H1 (cell line): Measurements from ENCODE around the gene ARNT2. TPM values are rescaled to one million over a fixed set of nuclear protein-coding genes. Genes with fewer than 3 reads are reported as not detected.

ENCODE experiments used
- CTCF ChIA-PET: fragments of 300-600 bp; sonication (Branson Sonifier 250); formaldehyde crosslinking; loops from one replicate; lab custom pipeline; 2021; ENCODE audit not compliant: partially characterized antibody; lab: Charles Lee
- POLR2A ChIA-PET: fragments of 300-600 bp; sonication (Branson Sonifier 250); formaldehyde crosslinking; loops from one replicate; lab custom pipeline; 2021; ENCODE audit warnings: inconsistent platforms; ENCODE audit not compliant: partially characterized antibody; lab: Charles Lee
- DNase-seq, 2 experiments: peaks; one replicate each; pipeline versions ENCODE4 v3.0.0 to v3.0.0-alpha.2; 2010 to 2022; ENCODE audit warnings: low spot score in 2 of 2, low read depth in 1 of 2, mixed read lengths in 1 of 2
- FAIRE-seq: peaks from 2 replicates; lab custom pipeline; 2011; peaks lifted over from hg19 to GRCh38; lab: Jason Lieb, UNC
- H2AFZ ChIP-seq: 2 replicates; pipeline ENCODE4 v1.8.1; 2012; ENCODE audit warnings: low read length, inconsistent platforms
- H2AK5ac ChIP-seq: 2 replicates; pipeline ENCODE4 v1.6.1; 2013; ENCODE audit warnings: low read depth, low read length
- H2BK120ac ChIP-seq: replicated peaks from 2 replicates; pipeline ENCODE3; 2013; ENCODE audit warnings: low read depth, low read length, inconsistent platforms
- H2BK12ac ChIP-seq: 2 replicates; pipeline ENCODE4 v1.6.1; 2013; ENCODE audit warnings: low read depth, low read length
- H2BK15ac ChIP-seq: 2 replicates; pipeline ENCODE4 v1.6.1; 2013; ENCODE audit warnings: low read length
- H2BK20ac ChIP-seq: 2 replicates; pipeline ENCODE4 v1.6.1; 2013; ENCODE audit warnings: low read length
- H2BK5ac ChIP-seq: 2 replicates; pipeline ENCODE4 v1.6.1; 2013; ENCODE audit warnings: low read depth, low read length
- H3K14ac ChIP-seq: 2 replicates; pipeline ENCODE4 v1.6.1; 2013; ENCODE audit warnings: inconsistent platforms; ENCODE audit not compliant: insufficient read length
- H3K18ac ChIP-seq: 2 replicates; pipeline ENCODE4 v1.6.1; 2013; ENCODE audit warnings: low read length; ENCODE audit errors: extremely low read depth
- H3K23ac ChIP-seq: 2 replicates; pipeline ENCODE4 v1.6.1; 2013; ENCODE audit warnings: inconsistent platforms; ENCODE audit not compliant: insufficient read length
- H3K23me2 ChIP-seq: 2 replicates; pipeline ENCODE4 v1.6.1; 2013; ENCODE audit warnings: low read depth, low read length
- H3K27ac ChIP-seq: 2 replicates; pipeline ENCODE4 v1.6.1; 2011; ENCODE audit warnings: low read depth, low read length, inconsistent platforms
- H3K27me3 ChIP-seq, 4 experiments: replicated peaks in 1 of 4; 1 replicate in 1 of 4; 2 replicates in 3 of 4; pipeline versions ENCODE4 v1.6.1 to v1.8.1; 2011 to 2013; ENCODE audit warnings: low read length in 3 of 4, mild to moderate bottlenecking in 3 of 4, inconsistent platforms in 2 of 4, mixed read lengths in 2 of 4, moderate library complexity in 1 of 4; ENCODE audit not compliant: control insufficient read depth in 3 of 4, insufficient read depth in 3 of 4; ENCODE audit errors: extremely low read depth in 1 of 4
- H3K36me3 ChIP-seq, 4 experiments: 2 replicates each; pipeline versions ENCODE4 v1.6.1 to v1.8.1; 2011 to 2013; ENCODE audit warnings: mild to moderate bottlenecking in 4 of 4, low read length in 3 of 4, moderate library complexity in 2 of 4, control low read depth in 1 of 4, inconsistent platforms in 1 of 4; ENCODE audit not compliant: insufficient read depth in 4 of 4, control insufficient read depth in 2 of 4
- H3K4ac ChIP-seq: replicated peaks from 2 replicates; pipeline ENCODE3; 2013; ENCODE audit warnings: low read length, low read depth, mixed read lengths, inconsistent platforms; ENCODE audit not compliant: insufficient read length
- H3K4me1 ChIP-seq, 4 experiments: replicated peaks in 1 of 4; 1 replicate in 1 of 4; 2 replicates in 3 of 4; pipeline versions ENCODE4 v1.6.1 to v1.8.1; 2011 to 2013; ENCODE audit warnings: low read length in 3 of 4, inconsistent platforms in 2 of 4, mixed read lengths in 1 of 4; ENCODE audit not compliant: insufficient read depth in 4 of 4, control insufficient read depth in 3 of 4
- H3K4me2 ChIP-seq, 2 experiments: 2 replicates each; pipeline versions ENCODE4 v1.6.1 to v1.8.1; 2011 to 2013; ENCODE audit warnings: low read depth in 2 of 2, low read length in 2 of 2, control low read depth in 1 of 2, inconsistent platforms in 1 of 2, mild to moderate bottlenecking in 1 of 2; ENCODE audit not compliant: insufficient read depth in 1 of 2
- H3K4me3 ChIP-seq, 4 experiments: fragments of 200-600, 300-600 bp in 1 of 4; sonication (generic), shearing (Covaris generic), sonication (Bioruptor Twin) in 1 of 4; 2 replicates each; pipeline versions ENCODE4 v1.5.1 to v1.8.1; 2011 to 2016; ENCODE audit warnings: low read length in 4 of 4, low read depth in 3 of 4, control low read depth in 2 of 4, inconsistent platforms in 2 of 4, mild to moderate bottlenecking in 2 of 4, mixed read lengths in 1 of 4, moderate library complexity in 1 of 4; ENCODE audit not compliant: insufficient read depth in 2 of 4; ENCODE audit errors: extremely low read depth in 1 of 4
- H3K56ac ChIP-seq: replicated peaks from 2 replicates; pipeline ENCODE3; 2013; ENCODE audit warnings: low read depth, mild to moderate bottlenecking, mixed read lengths, low read length, inconsistent platforms; ENCODE audit not compliant: insufficient read length
- H3K79me1 ChIP-seq: 2 replicates; pipeline ENCODE4 v1.6.1; 2013; ENCODE audit warnings: low read depth, low read length, control low read depth
- H3K79me2 ChIP-seq, 2 experiments: 2 replicates each; pipeline versions ENCODE4 v1.6.1 to v1.8.1; 2012 to 2013; ENCODE audit warnings: low read length in 2 of 2, mild to moderate bottlenecking in 2 of 2, inconsistent platforms in 1 of 2; ENCODE audit not compliant: insufficient read depth in 2 of 2, control insufficient read depth in 1 of 2
- H3K9ac ChIP-seq, 4 experiments: replicated peaks in 1 of 4; 1 replicate in 1 of 4; 2 replicates in 3 of 4; pipeline versions ENCODE4 v1.6.1 to v1.8.1; 2011 to 2013; ENCODE audit warnings: low read depth in 3 of 4, low read length in 3 of 4, control low read depth in 2 of 4, mild to moderate bottlenecking in 2 of 4, moderate library complexity in 2 of 4, inconsistent platforms in 1 of 4; ENCODE audit errors: extremely low read depth in 1 of 4
- H3K9me3 ChIP-seq, 2 experiments: 2 replicates each; pipeline versions ENCODE4 v1.6.1 to v1.8.1; 2012 to 2013; ENCODE audit warnings: mild to moderate bottlenecking in 2 of 2, moderate library complexity in 2 of 2, control low read depth in 1 of 2, inconsistent platforms in 1 of 2, low read depth in 1 of 2, low read length in 1 of 2, mixed read lengths in 1 of 2; ENCODE audit not compliant: insufficient read depth in 2 of 2
- H4K20me1 ChIP-seq, 2 experiments: replicated peaks in 1 of 2; 2 replicates each; pipeline versions ENCODE3 to v1.8.1; 2011 to 2013; ENCODE audit warnings: inconsistent platforms in 2 of 2, low read length in 2 of 2, mild to moderate bottlenecking in 1 of 2; ENCODE audit not compliant: insufficient read depth in 2 of 2, control insufficient read depth in 1 of 2
- H4K5ac ChIP-seq: 2 replicates; pipeline ENCODE4 v1.6.1; 2013; ENCODE audit warnings: low read length, low read depth, mixed read lengths, inconsistent platforms; ENCODE audit not compliant: insufficient read length
- H4K8ac ChIP-seq: 2 replicates; pipeline ENCODE4 v1.8.0; 2013; ENCODE audit warnings: mild to moderate bottlenecking, moderate library complexity, low read length, inconsistent platforms; ENCODE audit not compliant: insufficient read depth; ENCODE audit errors: extremely low read depth
- H4K91ac ChIP-seq: replicated peaks from 2 replicates; pipeline ENCODE3; 2013; ENCODE audit warnings: low read length, mixed read lengths, inconsistent platforms; ENCODE audit not compliant: insufficient read length
- SP2 ChIP-seq: IDR thresholded peaks from 2 replicates; pipeline ENCODE4 v1.6.1; 2012; ENCODE audit warnings: mild to moderate bottlenecking, low read length, inconsistent platforms
- TAF1 ChIP-seq: IDR thresholded peaks from 2 replicates; pipeline ENCODE4 v1.6.1; 2011; ENCODE audit warnings: mild to moderate bottlenecking, low read depth, low read length
- WGBS, 2 experiments: shearing (Covaris generic) in 1 of 2; methylation state at CpG; one replicate each; pipeline versions ENCODE4 v1.1.6 to v1.1.7; 2013 to 2015; ENCODE audit warnings: low lambda C conversion rate in 2 of 2, mixed read lengths in 2 of 2, inconsistent platforms in 1 of 2, low coverage in 1 of 2, missing lambda C conversion rate in 1 of 2; ENCODE audit not compliant: insufficient replicate concordance in 2 of 2, insufficient coverage in 1 of 2, insufficient read length in 1 of 2; ENCODE audit errors: extremely low coverage in 1 of 2, missing lambda C conversion rate in 1 of 2; 5-methylcytosine and 5-hydroxymethylcytosine counted together
- polyA plus RNA-seq, 7 experiments: library from polyadenylated mRNA; depleted of rRNA in 3 of 7; stranded (reverse) in 5 of 7; unstranded in 2 of 7; fragments of >200 nt in 5 of 7; fragments of 200-250 nt in 2 of 7; gene quantifications; 1 replicate in 5 of 7; 2 replicates in 1 of 7; 4 replicates in 1 of 7; pipeline versions ENCODE4 v1.2.1 to v1.2.3, GENCODE V29; 2011 to 2013; ENCODE audit warnings: missing spikeins in 2 of 7, mixed read lengths in 2 of 7
- total RNA-seq: library from RNA; stranded (reverse); fragmentation: NEBNext Ultra II Directional; extraction: Animal tissue kit (Norgen Biotek cat#: 25700); gene quantifications from 2 replicates; pipeline ENCODE4 v1.2.1, GENCODE V29; 2021
- TF ChIP-seq, protein P1 (sequence below), 3 experiments: IDR thresholded peaks; 1 replicate in 2 of 3; 2 replicates in 1 of 3; pipeline versions ENCODE4 v1.5.1 to v1.6.1; 2011; ENCODE audit warnings: low read length in 3 of 3, mild to moderate bottlenecking in 3 of 3, inconsistent platforms in 2 of 3, low read depth in 1 of 3, moderate library complexity in 1 of 3; ENCODE audit not compliant: insufficient read depth in 1 of 3; ENCODE audit errors: control extremely low read depth in 1 of 3

ARNT2 gene
- total and polyA plus RNA-seq, 2 of the 8 experiments (the other 6 are each of a cell fraction or from before 2014, with no cell fraction given) = 9.5 to 14.6 TPM

GRCh38 chr15:80468796-80469195 is 64.6 kb downstream of the ARNT2 start:
- POLR2A ChIA-PET = interaction anchor here (1.3 kb wide), 1 partner anchor 15 kb away, joined by 3 read pairs; no protein-coding TSS in a partner anchor
- FAIRE-seq (no peak), DNase-seq (no peak)
- Histone ChIP-seq H3K18ac (no peak overlapping the region), H3K27me3 (no peaks in the 10 kb centered on the region), H2AK5ac (no peak overlapping the region), H3K23ac (no peak overlapping the region), H3K4me3 (no peak overlapping the region), H3K9ac (no peak overlapping the region), H3K27ac (no peak overlapping the region), H2BK120ac (no peak overlapping the region), H3K56ac (no peak overlapping the region), H4K8ac (no peak overlapping the region), H3K23me2 (no peaks in the 10 kb centered on the region), H3K4me1 (peaks cover 3 to 15% (median 9%) of the 10 kb centered on the region in 4 experiments; a peak in 6 of 7 replicates), H4K20me1 (no peaks in the 10 kb centered on the region), H3K36me3 (peaks cover 0 to 4% (median 0%) of the 10 kb centered on the region in 4 experiments; a peak in 1 of 8 replicates), H3K79me2 (no peaks in the 10 kb centered on the region), H3K9me3 (no peaks in the 10 kb centered on the region), H4K5ac (no peak overlapping the region), H3K14ac (no peak overlapping the region), H3K4ac (no peak overlapping the region), H3K4me2 (no peak overlapping the region), H2BK20ac (no peak overlapping the region), H2AFZ (no peak overlapping the region), H2BK15ac (no peak overlapping the region), H2BK12ac (no peak overlapping the region), H2BK5ac (0 out of 2 replicates have a peak overlapping the region, but pooled peaks have one; percentile 17), H3K79me1 (no peaks in the 10 kb centered on the region), H4K91ac (no peak overlapping the region)
- CTCF ChIA-PET = interaction anchor here (21.1 kb wide), 1 partner anchor 15 kb away, joined by 187 read pairs; no protein-coding TSS in a partner anchor
- TF ChIP-seq TAF1 (no peak), SP2 (no peak)
- TF ChIP-seq, protein P1, sequence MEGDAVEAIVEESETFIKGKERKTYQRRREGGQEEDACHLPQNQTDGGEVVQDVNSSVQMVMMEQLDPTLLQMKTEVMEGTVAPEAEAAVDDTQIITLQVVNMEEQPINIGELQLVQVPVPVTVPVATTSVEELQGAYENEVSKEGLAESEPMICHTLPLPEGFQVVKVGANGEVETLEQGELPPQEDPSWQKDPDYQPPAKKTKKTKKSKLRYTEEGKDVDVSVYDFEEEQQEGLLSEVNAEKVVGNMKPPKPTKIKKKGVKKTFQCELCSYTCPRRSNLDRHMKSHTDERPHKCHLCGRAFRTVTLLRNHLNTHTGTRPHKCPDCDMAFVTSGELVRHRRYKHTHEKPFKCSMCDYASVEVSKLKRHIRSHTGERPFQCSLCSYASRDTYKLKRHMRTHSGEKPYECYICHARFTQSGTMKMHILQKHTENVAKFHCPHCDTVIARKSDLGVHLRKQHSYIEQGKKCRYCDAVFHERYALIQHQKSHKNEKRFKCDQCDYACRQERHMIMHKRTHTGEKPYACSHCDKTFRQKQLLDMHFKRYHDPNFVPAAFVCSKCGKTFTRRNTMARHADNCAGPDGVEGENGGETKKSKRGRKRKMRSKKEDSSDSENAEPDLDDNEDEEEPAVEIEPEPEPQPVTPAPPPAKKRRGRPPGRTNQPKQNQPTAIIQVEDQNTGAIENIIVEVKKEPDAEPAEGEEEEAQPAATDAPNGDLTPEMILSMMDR (IDR thresholded peaks at IDR 0.05; ENCODE audit: control extremely low read depth in 1 of 3, insufficient read depth in 1 of 3, low read depth in 1 of 3, low read length in 3 of 3) = no peak
- 89% methylated on average over 5 of the region's 5 CpGs; no CpG with 5 or more reads in 1 of the 2 experiments for WGBS, 2 experiments
